T-helper 1 cell (primary cell): ENCODE data around the gene LETMD1.
A peak's percentile ranks its signal among the peaks of the same experiment; 100 is the strongest.
"Not testable (repeated sequence)": the region's sequence is repeated elsewhere in the genome, so short reads cannot be mapped to it uniquely, and the experiment has no call there.

Experiments
- DNase-seq, 5 donors: peaks; one replicate each; pipeline ENCODE4 v3.0.0-alpha.2; 2012 to 2020

Gene LETMD1

GRCh38 chr12:51078346-51078745 is 30.2 kb downstream of the LETMD1 start:
- not testable (repeated sequence) for DNase-seq

GRCh38 chr12:51078866-51079265 is 30.7 kb downstream of the LETMD1 start:
- not testable (repeated sequence) for DNase-seq

- DNase-seq: no peak
Observed at GRCh38 chr12:51080136-51080535, 32.0 kb downstream of the LETMD1 start.

GRCh38 chr12:51081421-51081820 is 33.3 kb downstream of the LETMD1 start:
- no peak for DNase-seq

GRCh38 chr12:51082561-51083125 is 34.5 kb downstream of the LETMD1 start:
- peak in 2 of 5 donors; percentile 11 to 17 for DNase-seq

GRCh38 chr12:51083126-51083833 is 35.2 kb downstream of the LETMD1 start, which contains the start of gene CSRNP2:
Gene CSRNP2, minus strand, starts transcription at chr12:51083596. Its CDS starts 7,035 bp downstream, at chr12:51076561.
- DNase-seq: peak; percentile 87 to 95 (median 93)

- DNase-seq: no peak
Observed at GRCh38 chr12:51085757-51086156, 37.6 kb downstream of the LETMD1 start.

- DNase-seq: no peak
Observed at GRCh38 chr12:51086933-51087332, 38.8 kb downstream of the LETMD1 start.

- DNase-seq: peak in 1 of 5 donors; percentile 45
Observed at GRCh38 chr12:51087818-51088217, 39.7 kb downstream of the LETMD1 start.

- no peak for DNase-seq
Observed at GRCh38 chr12:51090705-51091229, 42.6 kb downstream of the LETMD1 start.

GRCh38 chr12:51098611-51099010 is 50.5 kb downstream of the LETMD1 start:
- DNase-seq: no peak

- DNase-seq: no peak
Observed at GRCh38 chr12:51103977-51104376, 55.9 kb downstream of the LETMD1 start.

GRCh38 chr12:51108136-51108535 is 60.0 kb downstream of the LETMD1 start:
- DNase-seq: no peak
